C4-2B (cell line): ENCODE measurements around the gene FOXA1.

Experiments used
- CTCF ChIP-seq: fragments of 450-650 bp; conservative IDR thresholded peaks from 2 replicates; pipeline ENCODE4 v1.5.1; 2017; ENCODE audit warnings: mild to moderate bottlenecking
- ZFX ChIP-seq: fragments of 450-650 bp; IDR thresholded peaks from 2 replicates; pipeline ENCODE4 v1.6.1; 2017

GRCh38 chr14:37546621-37547447, 48.2 kb downstream of the FOXA1 start:
- TF ChIP-seq CTCF = no peak
- no peak for TF ChIP-seq ZFX
